ENCODE measurements around the gene NPFF. TPM values are rescaled to one million over a fixed set of nuclear protein-coding genes. Genes with fewer than 3 reads are reported as not detected.
"Not testable (repeated sequence)": the region's sequence is repeated elsewhere in the genome, so short reads cannot be mapped to it uniquely, and the experiment has no call there.

The NPFF gene
- total RNA-seq, 1 experiment from 2014 or later = not detected

DNA sequence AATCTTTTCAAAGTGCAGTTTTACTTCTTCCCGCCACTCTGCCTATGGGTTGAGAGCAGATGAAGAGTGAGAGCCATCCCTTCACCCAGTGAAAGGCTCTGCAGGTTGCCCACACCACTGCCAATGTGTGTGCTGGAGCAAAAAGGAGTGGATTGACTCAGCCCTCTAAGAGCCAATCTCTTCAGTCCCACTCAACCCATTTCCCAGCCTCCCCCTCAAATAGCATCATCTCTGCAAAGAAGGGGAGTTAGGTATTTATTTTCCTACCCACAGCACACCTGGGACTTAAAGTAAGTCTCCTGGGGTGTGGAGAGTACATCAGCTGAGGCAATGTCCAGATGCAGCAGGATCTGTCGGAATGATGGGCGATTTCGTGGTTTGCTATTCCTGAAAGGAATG is 23.3 kb downstream of the NPFF start:
- Mint-ChIP-seq H3K27ac (ENCODE audit: unreplicated experiment) (peak overlapping the region; percentile 37), H3K27me3 (ENCODE audit: unreplicated experiment) (no peaks in the 10 kb centered on the region), H3K4me1 (ENCODE audit: low read depth, unreplicated experiment) (no peaks in the 10 kb centered on the region), H3K36me3 (ENCODE audit: insufficient read depth, unreplicated experiment) (peaks cover 42% of the 10 kb centered on the region), H3K4me3 (ENCODE audit: low read depth, unreplicated experiment) (no peak overlapping the region), H3K9me3 (ENCODE audit: low read depth, unreplicated experiment) (no peaks in the 10 kb centered on the region)
- BruUV-seq (replicated peaks) = no TSS peak
- no peak for DNase-seq
- no peak for TF ChIP-seq CTCF (IDR thresholded peaks at IDR 0.05; ENCODE audit: unreplicated experiment)
- CTCF ChIA-PET = no interaction called here
- intact Hi-C loops (cut with micrococcal nuclease; ENCODE audit: unreplicated experiment) = no loop called here

- TF ChIP-seq CTCF (IDR thresholded peaks at IDR 0.05; ENCODE audit: unreplicated experiment) = no peak
- intact Hi-C loops (cut with micrococcal nuclease; ENCODE audit: unreplicated experiment) = no loop called here
- Mint-ChIP-seq H3K36me3 (ENCODE audit: insufficient read depth, unreplicated experiment) (peaks cover 47% of the 10 kb centered on the region), H3K4me1 (ENCODE audit: low read depth, unreplicated experiment) (no peaks in the 10 kb centered on the region), H3K27me3 (ENCODE audit: unreplicated experiment) (no peaks in the 10 kb centered on the region), H3K4me3 (ENCODE audit: low read depth, unreplicated experiment) (no peak overlapping the region), H3K27ac (ENCODE audit: unreplicated experiment) (peak overlapping the region; percentile 37), H3K9me3 (ENCODE audit: low read depth, unreplicated experiment) (no peaks in the 10 kb centered on the region)
- no TSS peak for BruUV-seq (replicated peaks)
- DNase-seq = no peak
- CTCF ChIA-PET = no interaction called here
Observed at GRCh38 chr12:53483225-53483978, 23.9 kb downstream of the NPFF start.

- no TSS peak for BruUV-seq (replicated peaks)
- Mint-ChIP-seq H3K4me3 (ENCODE audit: low read depth, unreplicated experiment) (no peak overlapping the region), H3K9me3 (ENCODE audit: low read depth, unreplicated experiment) (no peaks in the 10 kb centered on the region), H3K4me1 (ENCODE audit: low read depth, unreplicated experiment) (no peaks in the 10 kb centered on the region), H3K36me3 (ENCODE audit: insufficient read depth, unreplicated experiment) (peaks cover 54% of the 10 kb centered on the region), H3K27ac (ENCODE audit: unreplicated experiment) (no peak overlapping the region), H3K27me3 (ENCODE audit: unreplicated experiment) (no peaks in the 10 kb centered on the region)
- CTCF ChIA-PET = interaction anchor here (0.6 kb wide), 1 partner anchor 223 kb away, joined by 3 read pairs; no protein-coding TSS in a partner anchor
- DNase-seq = no peak
- no peak for TF ChIP-seq CTCF (IDR thresholded peaks at IDR 0.05; ENCODE audit: unreplicated experiment)
- intact Hi-C loops (cut with micrococcal nuclease; ENCODE audit: unreplicated experiment) = no loop called here
Observed at GRCh38 chr12:53482626-53483168, 24.6 kb downstream of the NPFF start.

DNA sequence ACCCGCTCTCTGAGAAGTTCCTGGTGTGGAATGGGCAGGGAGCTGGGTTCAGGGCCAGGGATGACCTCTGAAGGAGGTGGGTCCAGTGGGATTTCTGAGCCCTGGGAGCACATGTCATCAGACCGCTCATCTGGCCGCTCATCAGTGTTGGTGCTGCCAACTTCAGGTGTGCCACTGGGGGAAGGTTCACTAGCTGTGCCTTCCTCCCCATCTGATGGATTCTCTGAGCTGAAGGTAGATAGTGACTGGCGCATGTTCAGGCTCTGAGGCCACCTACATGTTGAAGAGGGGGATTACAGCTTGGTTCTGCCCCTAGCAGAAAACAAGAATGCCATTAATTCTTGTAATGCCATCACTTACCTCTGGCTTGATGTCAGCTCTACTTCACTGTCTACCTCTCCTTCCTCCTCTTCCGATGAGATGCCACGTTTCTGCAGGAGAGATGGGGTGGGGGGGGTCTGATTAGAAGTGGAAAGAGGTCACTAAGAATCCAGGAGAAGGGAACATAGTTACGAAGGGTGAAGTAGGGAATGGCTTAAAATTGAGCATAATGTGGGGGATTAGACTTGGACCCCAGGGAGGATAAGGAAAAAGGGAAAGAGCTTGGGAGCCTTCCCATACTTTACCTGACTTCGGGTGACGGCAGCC is 25.2 kb downstream of the NPFF start:
- Mint-ChIP-seq H3K4me3 (ENCODE audit: low read depth, unreplicated experiment) (no peak overlapping the region), H3K27me3 (ENCODE audit: unreplicated experiment) (no peaks in the 10 kb centered on the region), H3K27ac (ENCODE audit: unreplicated experiment) (peak overlapping the region; percentile 52), H3K4me1 (ENCODE audit: low read depth, unreplicated experiment) (no peaks in the 10 kb centered on the region), H3K36me3 (ENCODE audit: insufficient read depth, unreplicated experiment) (peaks cover 60% of the 10 kb centered on the region), H3K9me3 (ENCODE audit: low read depth, unreplicated experiment) (no peaks in the 10 kb centered on the region)
- BruUV-seq (replicated peaks) = no TSS peak
- CTCF ChIA-PET = interaction anchor here (0.6 to 1.1 kb wide), 3 partner anchors 26 to 661 kb away, joined by 3 read pairs; no protein-coding TSS in a partner anchor
- no peak for TF ChIP-seq CTCF (IDR thresholded peaks at IDR 0.05; ENCODE audit: unreplicated experiment)
- DNase-seq = no peak
- intact Hi-C loops (cut with micrococcal nuclease; ENCODE audit: unreplicated experiment) = no loop called here

DNA sequence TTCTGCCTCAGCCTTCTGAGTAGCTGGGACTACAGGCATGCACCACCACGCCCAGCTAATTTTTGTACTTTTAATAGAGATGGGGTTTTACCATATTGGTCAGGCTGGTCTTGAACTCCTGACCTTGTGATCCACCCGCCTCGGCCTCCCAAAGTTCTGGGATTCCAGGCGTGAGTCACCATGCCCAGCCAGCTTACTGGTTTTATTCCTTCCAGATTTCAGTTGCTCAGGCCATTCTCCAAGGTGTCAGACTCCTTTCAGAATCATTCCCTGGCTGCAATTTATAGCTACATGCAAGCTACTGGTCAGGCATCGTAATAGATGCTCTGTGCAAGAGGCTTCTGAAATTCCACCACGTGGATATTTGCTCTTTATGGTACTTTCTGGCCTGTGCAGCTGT is 25.8 kb downstream of the NPFF start:
- H3K27ac Mint-ChIP-seq (ENCODE audit: unreplicated experiment); BruUV-seq (replicated peaks); intact Hi-C loops (cut with micrococcal nuclease; ENCODE audit: unreplicated experiment); H3K27me3 Mint-ChIP-seq (ENCODE audit: unreplicated experiment); H3K4me3 Mint-ChIP-seq (ENCODE audit: low read depth, unreplicated experiment); H3K4me1 Mint-ChIP-seq (ENCODE audit: low read depth, unreplicated experiment); H3K9me3 Mint-ChIP-seq (ENCODE audit: low read depth, unreplicated experiment); DNase-seq: not testable (repeated sequence)
- CTCF ChIA-PET = interaction anchor here (0.6 to 1.1 kb wide), 2 partner anchors 27 to 662 kb away, joined by 3 read pairs; no protein-coding TSS in a partner anchor
- H3K36me3 Mint-ChIP-seq (ENCODE audit: insufficient read depth, unreplicated experiment) = peaks cover 60% of the 10 kb centered on the region

Measured in Calu3 (cell line).